ENCODE results near the gene CLTCL1. TPM values are rescaled to one million over a fixed set of nuclear protein-coding genes. Genes with fewer than 3 reads are reported as not detected.

The CLTCL1 gene
- total and polyA plus RNA-seq, 9 of the 15 experiments (the other 6 are each of a cell fraction or from before 2014, with no cell fraction given), result 1.1 to 11.7 (median 5.0) TPM

- TF ChIP-seq MED1 (CRISPR knock-in tag; IDR thresholded peaks at IDR 0.05; ENCODE audit: borderline replicate concordance), result no peak
- TF ChIP-seq HIVEP1 (CRISPR knock-in tag; IDR thresholded peaks at IDR 0.05), result peak; percentile 83
- TF ChIP-seq ETS1 (conservative IDR thresholded peaks at IDR 0.05; ENCODE audit: control insufficient read depth, low read depth, low read length), result 0 out of 2 replicates have a peak, but pooled peaks have one; percentile 24
- peak; percentile 94; the same call in 1 of the 2 replicates for TF ChIP-seq HMGXB4 (CRISPR knock-in tag; IDR thresholded peaks at IDR 0.05)
- TF ChIP-seq C11orf30 (IDR thresholded peaks at IDR 0.05; ENCODE audit: low read depth), result 0 out of 2 replicates have a peak, but pooled peaks have one; percentile 4
- no peak; the same call in none of the 2 replicates for TF ChIP-seq JUND (IDR thresholded peaks at IDR 0.05; ENCODE audit: borderline replicate concordance, low read depth, low read length)
- TF ChIP-seq JUND (tag; IDR thresholded peaks at IDR 0.05; ENCODE audit: borderline replicate concordance, low read depth, low read length), result no peak; the same call in 2 of the 3 replicates
- TF ChIP-seq ZBED1 (IDR thresholded peaks at IDR 0.05), result no peak
- TF ChIP-seq GTF2B (IDR thresholded peaks at IDR 0.05; ENCODE audit: extremely low read depth, insufficient read length), result no peak
- peak; percentile 99 for TF ChIP-seq SP1 (CRISPR knock-in tag; IDR thresholded peaks at IDR 0.05)
- TF ChIP-seq RAD21 (CRISPR knock-in tag; conservative IDR thresholded peaks at IDR 0.05 in 1 of 2, IDR thresholded peaks at IDR 0.05 in 1 of 2), result peak in 1 of 2 experiments; percentile 44; a peak in 2 of 4 replicates
- TF ChIP-seq ZNF124 (CRISPR knock-in tag; IDR thresholded peaks at IDR 0.05), result no peak
- no peak; the same call in 1 of the 2 replicates for TF ChIP-seq ZNF583 (CRISPR knock-in tag; IDR thresholded peaks at IDR 0.05)
- peak in 1 of 2 experiments; percentile 45; a peak in 1 of 4 replicates for TF ChIP-seq FOXK2 (conservative IDR thresholded peaks at IDR 0.05 in 1 of 2, IDR thresholded peaks at IDR 0.05 in 1 of 2; ENCODE audit: low read depth in 2 of 2)
- peak; percentile 48 for TF ChIP-seq SMC3 (conservative IDR thresholded peaks at IDR 0.05; ENCODE audit: insufficient read depth, low read depth, low read length)
- peak; percentile 73 for TF ChIP-seq TAF1 (IDR thresholded peaks at IDR 0.05; ENCODE audit: control insufficient read depth, extremely low read depth, insufficient read depth, low read length, severe bottlenecking)
- TF ChIP-seq ARNT (IDR thresholded peaks at IDR 0.05), result peak in 1 of 2 experiments; percentile 87; a peak in 3 of 4 replicates
- TF ChIP-seq NCOA1 (IDR thresholded peaks at IDR 0.05; ENCODE audit: low read depth), result no peak; the same call in 1 of the 2 replicates
- TF ChIP-seq ZNF766 (CRISPR knock-in tag; conservative IDR thresholded peaks at IDR 0.05), result no peak
- peak in 1 of 3 experiments; percentile 10; a peak in 2 of 6 replicates for TF ChIP-seq CTCF (IDR thresholded peaks at IDR 0.05 in 2 of 3, conservative IDR thresholded peaks at IDR 0.05 in 1 of 3; ENCODE audit: insufficient read depth in 2 of 3, low read depth in 1 of 3, low read length in 3 of 3)
These were observed at the start of gene CLTCL1 (continued) for GRCh38 chr22:19291580-19292457.
